OCI-LY1 (cell line): ENCODE measurements around the gene UBE2F.

Experiments
- CTCF ChIP-seq: fragments of 200-600 bp; sonication (generic), shearing (Covaris generic); IDR thresholded peaks from 2 replicates; pipeline ENCODE4 v1.5.1; 2017; ENCODE audit warnings: mild to moderate bottlenecking, antibody characterized with exemption, low read length, moderate library complexity, mixed read lengths
- EZH2 ChIP-seq: fragments of 200-600 bp; sonication (generic), shearing (Covaris generic); IDR thresholded peaks from 2 replicates; pipeline ENCODE4 v1.8.0; 2017; ENCODE audit warnings: borderline replicate concordance, mixed run types, mild to moderate bottlenecking, antibody characterized with exemption, low read length, moderate library complexity, mixed read lengths

- TF ChIP-seq CTCF, result no peak
- no peak for TF ChIP-seq EZH2
Observed at GRCh38 chr2:238091436-238092060, 124.7 kb downstream of the UBE2F start.
